ENCODE measurements around the gene TRAPPC2L.

TRAPPC2L gene

GRCh38 chr16:88835818-88836217 lies 21.1 kb upstream of the TRAPPC2L start:
- Histone ChIP-seq H3K27ac (replicated peaks) (no peak overlapping the region), H3K4me3 (replicated peaks; ENCODE audit: insufficient read depth, low read length) (no peak overlapping the region), H3K27me3 (ENCODE audit: insufficient read depth, poor library complexity, severe bottlenecking) (no peaks in the 10 kb centered on the region)
- DNase-seq (ENCODE audit: low read depth in 1 of 2, low spot score in 1 of 2) = no peak
- TF ChIP-seq GABPA (IDR thresholded peaks at IDR 0.05; ENCODE audit: low read depth) = no peak
- TF ChIP-seq POLR2AphosphoS5 (IDR thresholded peaks at IDR 0.05; ENCODE audit: low read depth) = no peak
- no peak for TF ChIP-seq CTCF (IDR thresholded peaks at IDR 0.05; ENCODE audit: insufficient read depth, low read length)
- TF ChIP-seq SPI1 (IDR thresholded peaks at IDR 0.05; ENCODE audit: borderline replicate concordance, low read depth) = no peak
- TF ChIP-seq REST (IDR thresholded peaks at IDR 0.05; ENCODE audit: insufficient replicate concordance, low read depth) = no peak

- no peak overlapping the region for H3K4me3 ChIP-seq (replicated peaks; ENCODE audit: insufficient read depth, low read length)
- no peak for DNase-seq (ENCODE audit: low read depth in 1 of 2, low spot score in 1 of 2)
- no peaks in the 10 kb centered on the region for H3K27me3 ChIP-seq (ENCODE audit: insufficient read depth, poor library complexity, severe bottlenecking)
- H3K27ac ChIP-seq (replicated peaks) = no peak overlapping the region
- TF ChIP-seq CTCF (IDR thresholded peaks at IDR 0.05; ENCODE audit: insufficient read depth, low read length) (no peak), POLR2AphosphoS5 (IDR thresholded peaks at IDR 0.05; ENCODE audit: low read depth) (no peak), SPI1 (IDR thresholded peaks at IDR 0.05; ENCODE audit: borderline replicate concordance, low read depth) (no peak), REST (IDR thresholded peaks at IDR 0.05; ENCODE audit: insufficient replicate concordance, low read depth) (no peak), GABPA (IDR thresholded peaks at IDR 0.05; ENCODE audit: low read depth) (no peak)
These were observed 20.1 kb upstream of the TRAPPC2L start for GRCh38 chr16:88836791-88837190.

- TF ChIP-seq POLR2AphosphoS5 (IDR thresholded peaks at IDR 0.05; ENCODE audit: low read depth) (no peak), SPI1 (IDR thresholded peaks at IDR 0.05; ENCODE audit: borderline replicate concordance, low read depth) (no peak), REST (IDR thresholded peaks at IDR 0.05; ENCODE audit: insufficient replicate concordance, low read depth) (no peak), CTCF (IDR thresholded peaks at IDR 0.05; ENCODE audit: insufficient read depth, low read length) (no peak), GABPA (IDR thresholded peaks at IDR 0.05; ENCODE audit: low read depth) (no peak)
- Histone ChIP-seq H3K27ac (replicated peaks) (no peak overlapping the region), H3K27me3 (ENCODE audit: insufficient read depth, poor library complexity, severe bottlenecking) (no peaks in the 10 kb centered on the region), H3K4me3 (replicated peaks; ENCODE audit: insufficient read depth, low read length) (no peak overlapping the region)
- no peak for DNase-seq (ENCODE audit: low read depth in 1 of 2, low spot score in 1 of 2)
These were observed 19.1 kb upstream of the TRAPPC2L start for GRCh38 chr16:88837806-88838205.

Measured in HL-60 (cell line).